Kidney capillary endothelial cell (primary cell): ENCODE measurements around the gene POM121L2.
"Not testable (repeated sequence)": the region's sequence is repeated elsewhere in the genome, so short reads cannot be mapped to it uniquely, and the experiment has no call there.

Experiments used
- DNase-seq: peaks from one replicate; pipeline ENCODE4 v3.0.0-alpha.2; 2018; ENCODE audit warnings: low spot score

Gene POM121L2

GRCh38 chr6:27293436-27294098, 18.5 kb downstream of the POM121L2 start:
- DNase-seq, result no peak

- DNase-seq, result no peak
Measured at GRCh38 chr6:27290850-27291208, 21.2 kb downstream of the POM121L2 start.

DNA sequence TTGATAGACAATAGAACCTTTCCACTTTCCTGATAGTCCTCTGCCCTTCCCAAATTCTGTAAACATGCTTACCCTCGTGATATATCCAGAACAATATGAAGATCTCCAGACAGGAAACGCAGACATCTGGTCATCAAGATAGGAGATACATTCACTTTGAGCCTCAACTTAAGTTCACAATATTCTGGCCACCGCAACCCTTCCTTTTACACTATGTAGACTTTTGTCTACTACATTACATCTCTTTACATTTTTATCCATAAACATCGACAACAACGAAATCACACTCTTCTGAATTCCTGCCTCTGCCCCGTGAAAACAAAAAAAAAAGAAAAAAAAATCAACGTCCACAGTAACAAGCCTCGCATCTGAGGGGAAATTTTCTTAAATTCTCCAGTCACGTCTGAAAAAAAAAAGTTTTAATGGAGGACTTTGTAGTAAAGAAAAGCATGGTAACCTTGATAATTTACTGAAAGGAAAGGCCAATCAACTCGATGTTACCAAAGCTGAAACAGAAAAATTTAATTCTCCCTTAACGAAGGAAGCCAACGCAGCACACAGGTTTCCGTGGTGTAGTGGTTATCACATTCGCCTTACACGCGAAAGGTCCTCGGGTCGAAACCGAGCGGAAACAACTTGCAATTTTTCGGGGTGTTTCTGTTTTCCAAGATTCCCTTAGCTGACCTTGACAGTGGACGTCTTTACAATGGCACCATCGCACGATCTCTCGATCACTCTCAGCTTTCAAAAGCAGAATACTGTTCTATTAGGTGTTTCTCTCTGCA, 21.8 kb downstream of the POM121L2 start:
- DNase-seq, result no peak

- DNase-seq, result no peak
Measured at GRCh38 chr6:27288136-27289044, 23.7 kb downstream of the POM121L2 start.

DNA sequence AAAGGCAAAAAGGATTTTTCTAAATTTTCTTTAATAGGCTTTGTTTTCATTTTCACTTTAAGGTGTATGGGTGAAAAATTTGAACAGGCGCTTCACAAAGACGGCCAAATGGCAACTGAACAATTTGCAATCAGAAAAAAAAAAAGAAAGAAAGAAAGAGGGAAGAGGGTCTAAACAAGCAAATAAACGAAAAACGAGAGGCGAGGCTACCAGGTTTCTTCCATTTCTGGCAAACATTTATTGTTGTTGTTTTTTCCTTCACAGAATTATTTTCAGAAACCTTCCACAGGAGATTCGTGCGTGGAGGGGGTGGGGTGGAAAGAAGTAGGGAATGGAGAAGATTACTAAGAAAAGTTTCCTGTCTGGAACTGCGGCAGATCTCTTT, 24.3 kb downstream of the POM121L2 start:
- DNase-seq, result no peak

GRCh38 chr6:27286141-27286540, 25.9 kb downstream of the POM121L2 start:
- no peak for DNase-seq

DNA sequence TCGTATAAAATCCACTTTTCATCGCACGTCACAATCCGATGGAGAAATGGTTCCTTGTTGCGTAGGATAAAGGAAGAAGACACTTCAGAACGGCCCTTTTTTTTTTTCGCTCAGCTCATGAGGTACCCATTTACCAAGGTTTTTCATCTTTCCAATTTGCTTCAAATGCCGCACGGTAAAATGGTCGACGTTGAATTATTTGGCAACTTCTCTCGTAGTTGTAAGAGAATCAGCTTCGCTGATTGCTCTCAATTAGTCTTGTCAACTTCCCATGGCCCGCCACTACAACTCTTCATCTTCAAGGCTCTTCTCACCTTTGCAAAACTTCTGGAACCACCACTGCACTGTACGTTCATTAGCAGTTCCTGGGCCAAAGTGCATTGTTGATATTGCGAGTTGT, 28.8 kb downstream of the POM121L2 start:
- no peak for DNase-seq

GRCh38 chr6:27281569-27281968, 30.5 kb downstream of the POM121L2 start:
- no peak for DNase-seq

DNA sequence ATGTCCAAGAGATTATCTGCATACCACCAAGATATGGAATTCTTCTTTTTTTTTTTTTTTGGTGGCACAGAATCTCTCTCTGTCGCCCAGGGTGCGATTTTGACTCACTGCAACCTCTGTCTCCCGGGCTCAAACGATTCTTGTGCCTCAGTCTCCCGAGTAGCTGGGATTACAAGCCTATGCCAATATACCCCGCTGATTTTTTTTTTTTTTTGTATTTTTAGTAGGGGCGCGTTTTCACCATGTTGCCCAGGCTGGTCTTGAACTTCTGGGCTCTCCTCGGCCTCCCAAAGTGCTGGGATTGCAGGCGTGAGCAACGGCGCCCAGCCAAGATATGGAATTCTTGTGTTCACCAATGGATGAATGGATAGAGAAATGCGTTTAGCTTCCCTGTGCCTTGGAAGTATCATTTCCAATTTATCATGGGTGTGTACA, 31.0 kb downstream of the POM121L2 start:
- DNase-seq, result no peak

DNA sequence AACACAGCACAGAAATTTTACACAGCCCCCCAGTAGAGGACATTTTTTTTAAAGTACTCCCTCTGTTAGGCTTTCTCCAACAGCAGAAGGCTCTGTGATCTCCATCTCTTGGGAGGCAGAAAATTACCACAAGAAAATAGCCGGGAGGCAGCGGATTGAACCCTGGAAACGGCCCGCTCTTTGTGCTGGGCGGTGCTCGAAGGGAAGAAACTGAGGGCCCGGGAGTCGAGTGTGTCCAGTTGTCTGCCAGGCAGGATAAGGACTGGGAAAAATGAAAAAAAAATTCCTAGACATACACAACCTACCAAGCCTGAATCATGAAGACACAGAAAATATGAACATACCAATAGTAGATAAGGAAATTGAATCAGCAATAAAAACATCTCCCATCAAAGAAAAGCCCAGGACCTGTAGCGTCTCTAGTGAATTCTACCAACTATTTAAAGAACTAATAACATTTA, 31.5 kb downstream of the POM121L2 start:
- DNase-seq, result no peak

GRCh38 chr6:27280064-27280539, 32.0 kb downstream of the POM121L2 start:
- peak; percentile 43 for DNase-seq

DNA sequence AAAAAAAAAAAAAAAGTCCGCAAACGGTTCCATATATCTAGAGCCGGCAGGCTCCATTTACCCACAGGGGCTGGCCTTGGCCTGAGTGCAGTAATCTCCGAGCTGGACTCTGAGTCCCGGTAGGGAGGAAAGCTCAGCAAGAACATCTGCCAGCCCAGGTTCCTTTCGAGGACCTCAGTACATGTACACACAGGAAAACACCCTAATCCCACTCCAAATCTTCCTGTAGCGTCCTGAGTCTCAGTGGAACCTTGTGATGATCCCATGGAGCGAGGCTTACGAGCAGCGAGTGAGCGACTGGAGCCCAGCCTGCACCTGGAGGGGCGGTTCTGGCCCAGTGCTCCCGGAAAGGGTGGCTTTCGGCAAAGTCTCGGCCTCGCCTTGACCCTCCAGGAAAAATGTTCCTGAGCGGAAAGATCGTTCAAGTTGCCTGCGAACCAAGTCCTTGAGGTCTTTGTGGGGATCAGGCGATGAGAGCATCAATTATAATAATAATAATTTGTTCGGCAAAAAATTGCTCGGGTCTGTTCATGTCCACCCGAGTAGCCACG, 32.5 kb downstream of the POM121L2 start:
- DNase-seq, result no peak

GRCh38 chr6:27275025-27275956, 36.8 kb downstream of the POM121L2 start:
- DNase-seq, result no peak

GRCh38 chr6:27273783-27274182, 38.3 kb downstream of the POM121L2 start:
- no peak for DNase-seq

DNA sequence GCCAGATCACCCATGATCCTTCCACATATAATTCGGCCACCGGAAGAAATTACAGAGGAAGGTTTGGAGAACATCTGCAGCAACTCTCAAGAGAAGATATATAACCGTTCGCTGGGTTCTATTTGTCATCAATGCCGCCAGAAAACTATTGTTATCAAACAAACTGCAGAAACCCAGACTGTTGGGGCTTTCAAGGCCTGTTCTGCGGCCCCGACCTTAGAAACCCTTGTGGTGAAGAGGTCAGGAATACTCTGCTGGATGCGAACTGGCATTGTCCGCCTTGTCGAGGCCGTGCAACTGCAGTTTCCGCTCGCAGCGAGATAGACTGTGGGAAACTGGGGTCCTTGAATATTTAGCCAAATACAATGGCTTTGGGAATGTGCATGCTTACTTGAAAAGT, 43.3 kb downstream of the POM121L2 start:
- DNase-seq, result no peak

GRCh38 chr6:27267857-27268434, 44.1 kb downstream of the POM121L2 start:
- no peak for DNase-seq

DNA sequence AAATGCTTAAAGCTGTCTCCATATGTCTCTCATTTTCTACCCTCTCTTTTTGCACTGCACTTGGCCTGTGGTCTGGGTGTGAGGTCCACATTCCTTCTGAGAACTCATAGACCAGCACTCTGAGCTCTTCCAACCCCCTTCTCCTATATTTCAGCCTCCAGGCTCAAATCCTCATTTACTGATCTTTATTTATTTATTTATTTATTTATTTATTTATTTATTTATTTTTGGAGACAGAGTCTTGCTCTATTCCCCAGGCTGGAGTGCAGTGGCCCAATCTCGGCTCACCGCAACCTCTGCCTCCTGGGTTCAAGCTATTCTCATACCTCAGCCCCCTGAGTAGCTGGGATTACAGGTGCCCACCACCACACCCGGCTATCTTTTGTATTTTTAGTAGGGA, 45.1 kb downstream of the POM121L2 start:
- not testable (repeated sequence) for DNase-seq

DNA sequence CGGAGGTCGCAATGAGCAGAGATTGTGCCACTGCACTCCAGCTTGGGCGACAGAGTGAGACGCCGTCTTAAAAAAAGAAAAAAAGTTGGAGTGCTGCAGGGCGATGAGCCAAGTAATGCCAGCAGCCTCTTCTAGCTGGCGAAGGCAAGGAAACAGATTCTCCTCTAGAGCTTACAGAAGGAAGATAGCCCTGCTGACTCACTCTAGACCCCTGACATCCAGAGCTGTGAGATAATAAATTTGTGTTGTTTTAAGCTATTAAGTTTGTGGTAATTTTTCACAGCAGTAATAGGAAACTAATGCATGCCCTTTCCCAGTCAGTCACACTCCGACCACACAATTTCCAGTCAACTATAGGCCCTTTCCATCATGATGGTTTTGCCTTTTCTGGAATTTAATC, 48.2 kb downstream of the POM121L2 start:
- no peak for DNase-seq

GRCh38 chr6:27260836-27261375, 51.2 kb downstream of the POM121L2 start:
- no peak for DNase-seq

DNA sequence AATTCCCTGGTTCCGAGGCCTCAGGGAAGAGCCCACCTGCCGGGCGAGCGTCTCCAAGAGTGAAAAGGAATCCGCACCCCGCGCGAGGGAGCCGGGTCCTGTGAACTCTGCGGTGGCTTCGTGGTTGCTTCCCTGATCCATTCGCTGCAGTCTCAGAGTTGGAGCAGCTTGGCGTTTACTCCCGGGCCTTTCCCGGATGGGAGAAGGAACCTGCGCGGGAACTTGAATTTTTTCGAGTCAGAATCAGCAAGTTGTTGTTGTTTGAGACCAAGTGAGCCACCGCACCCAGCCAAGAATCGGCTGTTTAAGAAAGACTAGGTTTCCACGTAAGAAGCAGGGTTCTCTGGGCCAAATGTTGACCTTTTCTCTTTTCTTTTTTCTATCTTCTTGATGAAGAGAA, 51.7 kb downstream of the POM121L2 start:
- no peak for DNase-seq
